GM18909 (cell line): ENCODE data around the gene ZBTB8A.
A peak's percentile ranks its signal among the peaks of the same experiment; 100 is the strongest.
"Not testable (repeated sequence)": the region's sequence is repeated elsewhere in the genome, so short reads cannot be mapped to it uniquely, and the experiment has no call there.

Experiments used
- ATAC-seq: cut with Tn5 transposase; IDR thresholded peaks from one replicate; pipeline ENCODE4 v1.9.1; 2021; ENCODE audit warnings: mild to moderate bottlenecking; ENCODE audit not compliant: unreplicated experiment, poor library complexity

The ZBTB8A gene

GRCh38 chr1:32613472-32613871 is 74.2 kb downstream of the ZBTB8A start:
- no peak for ATAC-seq

GRCh38 chr1:32618673-32619221 is 79.5 kb downstream of the ZBTB8A start:
- ATAC-seq, result no peak

- peak; percentile 75 for ATAC-seq
Observed at GRCh38 chr1:32619701-32620485, 80.7 kb downstream of the ZBTB8A start.

GRCh38 chr1:32622205-32622604 is 83.0 kb downstream of the ZBTB8A start:
- no peak for ATAC-seq

GRCh38 chr1:32622806-32623681 is 83.8 kb downstream of the ZBTB8A start:
- ATAC-seq, result no peak

GRCh38 chr1:32623775-32624174 is 84.5 kb downstream of the ZBTB8A start:
- ATAC-seq, result no peak

GRCh38 chr1:32626176-32626575 is 86.9 kb downstream of the ZBTB8A start:
- no peak for ATAC-seq

- peak; percentile 53 for ATAC-seq
Observed at GRCh38 chr1:32627596-32628162, 88.5 kb downstream of the ZBTB8A start.

- not testable (repeated sequence) for ATAC-seq
Observed at GRCh38 chr1:32630173-32630572, 90.9 kb downstream of the ZBTB8A start.

GRCh38 chr1:32632829-32633228 is 93.6 kb downstream of the ZBTB8A start:
- no peak for ATAC-seq

- no peak for ATAC-seq
Observed at GRCh38 chr1:32635508-32636277, 96.5 kb downstream of the ZBTB8A start.

GRCh38 chr1:32636914-32637645 is 97.9 kb downstream of the ZBTB8A start:
- no peak for ATAC-seq

GRCh38 chr1:32639489-32640075 is 100.4 kb downstream of the ZBTB8A start:
- ATAC-seq, result no peak

GRCh38 chr1:32642292-32642827 is 103.1 kb downstream of the ZBTB8A start:
- ATAC-seq, result not testable (repeated sequence)

- ATAC-seq, result no peak
Observed at GRCh38 chr1:32644426-32644825, 105.2 kb downstream of the ZBTB8A start.

GRCh38 chr1:32647308-32648134 is 108.3 kb downstream of the ZBTB8A start:
- ATAC-seq, result no peak

GRCh38 chr1:32650248-32650751 is 111.1 kb downstream of the ZBTB8A start, which contains the start of gene ZBTB8OS:
ZBTB8OS (minus strand) TSS chr1:32650550; CDS start chr1:32650529, 21 bp downstream.
- ATAC-seq, result peak; percentile 66
